ENCODE measurements around the gene SZT2.

The SZT2 gene

DNA sequence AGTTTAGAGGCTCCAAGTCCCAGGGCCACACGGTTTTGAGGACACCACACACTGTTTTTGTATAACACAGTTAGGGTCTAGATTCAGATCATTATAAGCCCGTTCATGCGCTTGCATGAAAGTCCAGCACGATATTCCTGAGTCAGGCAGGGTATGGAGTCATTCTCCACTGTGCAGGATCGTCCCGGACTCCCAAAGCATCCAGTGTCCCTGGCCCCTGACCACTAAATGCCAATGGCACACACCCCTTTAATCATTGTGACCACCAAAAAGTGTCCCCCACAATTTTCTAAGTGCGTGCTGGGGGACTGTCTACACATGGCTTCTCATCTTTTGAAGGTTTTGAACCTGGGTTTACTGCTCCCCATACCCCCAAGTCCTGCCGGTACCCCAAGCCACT lies 113.8 kb downstream of the SZT2 start:
- TF ChIP-seq, protein P1, sequence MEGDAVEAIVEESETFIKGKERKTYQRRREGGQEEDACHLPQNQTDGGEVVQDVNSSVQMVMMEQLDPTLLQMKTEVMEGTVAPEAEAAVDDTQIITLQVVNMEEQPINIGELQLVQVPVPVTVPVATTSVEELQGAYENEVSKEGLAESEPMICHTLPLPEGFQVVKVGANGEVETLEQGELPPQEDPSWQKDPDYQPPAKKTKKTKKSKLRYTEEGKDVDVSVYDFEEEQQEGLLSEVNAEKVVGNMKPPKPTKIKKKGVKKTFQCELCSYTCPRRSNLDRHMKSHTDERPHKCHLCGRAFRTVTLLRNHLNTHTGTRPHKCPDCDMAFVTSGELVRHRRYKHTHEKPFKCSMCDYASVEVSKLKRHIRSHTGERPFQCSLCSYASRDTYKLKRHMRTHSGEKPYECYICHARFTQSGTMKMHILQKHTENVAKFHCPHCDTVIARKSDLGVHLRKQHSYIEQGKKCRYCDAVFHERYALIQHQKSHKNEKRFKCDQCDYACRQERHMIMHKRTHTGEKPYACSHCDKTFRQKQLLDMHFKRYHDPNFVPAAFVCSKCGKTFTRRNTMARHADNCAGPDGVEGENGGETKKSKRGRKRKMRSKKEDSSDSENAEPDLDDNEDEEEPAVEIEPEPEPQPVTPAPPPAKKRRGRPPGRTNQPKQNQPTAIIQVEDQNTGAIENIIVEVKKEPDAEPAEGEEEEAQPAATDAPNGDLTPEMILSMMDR (IDR thresholded peaks at IDR 0.05; ENCODE audit: borderline replicate concordance, insufficient read depth, low read depth, low read length) = no peak
- no peak overlapping the region for H3K4me3 ChIP-seq (ENCODE audit: low read depth, low read length)

All from GM12875 (cell line).